ENCODE results near the gene GOT1.

GRCh38 chr10:99399664-99400063 lies 30.8 kb downstream of the GOT1 start:
- TF ChIP-seq EZH2phosphoT487 (IDR thresholded peaks at IDR 0.05; ENCODE audit: borderline replicate concordance, low read length) = no peak
- no peak for TF ChIP-seq CTCF (conservative IDR thresholded peaks at IDR 0.05; ENCODE audit: low read depth, low read length)
